Measurements from ENCODE around the gene DENND4C.

DNA sequence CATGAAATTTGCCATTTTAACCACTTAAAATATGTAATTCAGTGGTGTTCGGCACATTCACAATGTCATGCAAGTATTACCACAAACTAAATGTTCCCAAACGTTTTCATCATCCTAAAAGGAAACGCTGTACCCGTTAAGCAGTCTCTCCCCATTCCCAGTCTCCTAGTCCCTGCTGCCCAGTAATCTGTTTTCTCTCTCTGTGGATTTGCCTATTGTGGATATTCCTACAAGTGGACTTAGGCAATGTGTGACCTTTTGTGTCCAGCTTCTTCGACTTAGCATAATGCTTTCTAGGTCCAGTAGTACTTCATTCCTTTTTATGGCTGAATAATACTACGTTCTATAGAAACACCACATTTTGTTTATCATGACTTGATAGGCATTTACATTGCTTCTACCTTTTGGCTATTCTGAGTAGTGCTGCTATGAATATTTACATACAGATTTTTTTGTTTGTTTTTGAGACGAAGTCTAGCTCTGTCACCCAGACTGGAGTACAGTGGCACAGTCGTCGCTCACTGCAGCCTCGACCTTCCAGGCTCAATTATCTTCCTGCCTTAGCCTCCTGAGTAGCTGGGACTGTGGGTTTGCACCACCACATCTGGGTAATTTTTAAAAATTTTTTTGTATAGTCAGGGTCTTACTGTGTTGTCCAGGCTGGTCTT lies 13.0 kb downstream of the DENND4C start:
- TF ChIP-seq EZH2phosphoT487 (IDR thresholded peaks at IDR 0.05; ENCODE audit: borderline replicate concordance, low read depth, low read length) (no peak), CTCF (conservative IDR thresholded peaks at IDR 0.05; ENCODE audit: low read length) (no peak)
